ENCODE data around the gene OSBPL5. TPM values are rescaled to one million over a fixed set of nuclear protein-coding genes. Genes with fewer than 3 reads are reported as not detected.

Gene OSBPL5
- total RNA-seq, 1 donor from 2014 or later: 6.2 TPM

DNA sequence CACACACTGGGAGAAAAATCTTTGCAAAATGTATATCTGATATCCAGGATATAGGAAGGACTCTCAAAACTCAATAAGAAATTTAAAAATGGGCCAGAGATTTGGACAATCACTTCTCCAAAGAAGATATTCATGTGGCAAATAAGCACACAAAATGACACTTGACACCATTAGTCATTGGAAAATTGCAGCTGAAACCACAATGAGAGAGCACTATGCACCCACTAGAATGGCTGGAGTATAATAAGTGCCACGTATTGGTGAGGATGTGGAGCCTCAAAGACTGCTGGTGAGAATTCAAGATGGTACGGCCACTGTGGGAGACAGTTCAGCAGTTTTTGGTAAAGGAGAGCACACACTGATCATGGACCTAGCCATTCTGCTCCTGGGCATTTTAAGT, 12.8 kb upstream of the OSBPL5 start:
- DNase-seq (ENCODE audit: low spot score): no peak
- Histone ChIP-seq H3F3A (ENCODE audit: low read depth) (no peaks in the 10 kb centered on the region), H3K27ac (no peak overlapping the region), H3K9me3 (ENCODE audit: low read depth) (no peaks in the 10 kb centered on the region), H3K9ac (no peak overlapping the region), H3K27me3 (no peaks in the 10 kb centered on the region), H3K4me2 (no peak overlapping the region), H3K4me3 (no peak overlapping the region), H3K36me3 (no peaks in the 10 kb centered on the region), H4K20me1 (ENCODE audit: low read depth) (no peaks in the 10 kb centered on the region), H3K4me1 (no peaks in the 10 kb centered on the region), H3K79me2 (ENCODE audit: low read depth) (no peaks in the 10 kb centered on the region), H2AFZ (replicated peaks) (no peak overlapping the region)
- Mint-ChIP-seq H3K27me3 (ENCODE audit: insufficient read depth, low read depth) (peaks cover 2% of the 10 kb centered on the region), H3K9me3 (peaks cover 17% of the 10 kb centered on the region), H3K4me3 (no peak overlapping the region), H3K4me1 (no peaks in the 10 kb centered on the region), H3K27ac (no peak overlapping the region), H3K36me3 (no peaks in the 10 kb centered on the region)
- TF ChIP-seq EZH2 (IDR thresholded peaks at IDR 0.05) (no peak), CTCF (IDR thresholded peaks at IDR 0.05) (no peak), EZH2phosphoT487 (IDR thresholded peaks at IDR 0.05) (no peak)

GRCh38 chr11:3176487-3176886, 11.4 kb upstream of the OSBPL5 start:
- no peaks in the 10 kb centered on the region for H3K9me3 ChIP-seq (ENCODE audit: low read depth)
- H3K27me3 ChIP-seq: no peaks in the 10 kb centered on the region
- no peak overlapping the region for H3K4me2 ChIP-seq
- no peaks in the 10 kb centered on the region for H4K20me1 ChIP-seq (ENCODE audit: low read depth)
- Mint-ChIP-seq H3K4me3 (no peak overlapping the region), H3K4me1 (no peaks in the 10 kb centered on the region), H3K9me3 (peaks cover 13% of the 10 kb centered on the region), H3K27me3 (ENCODE audit: insufficient read depth, low read depth) (peaks cover 2% of the 10 kb centered on the region), H3K36me3 (no peaks in the 10 kb centered on the region), H3K27ac (no peak overlapping the region)
- DNase-seq (ENCODE audit: low spot score): no peak
- H3K36me3 ChIP-seq: no peaks in the 10 kb centered on the region
- no peaks in the 10 kb centered on the region for H3K4me1 ChIP-seq
- TF ChIP-seq EZH2phosphoT487 (IDR thresholded peaks at IDR 0.05) (no peak), EZH2 (IDR thresholded peaks at IDR 0.05) (no peak)
- H3K27ac ChIP-seq: no peak overlapping the region
- no peak overlapping the region for H3K9ac ChIP-seq
- H3K4me3 ChIP-seq: no peak overlapping the region
- H3F3A ChIP-seq (ENCODE audit: low read depth): no peaks in the 10 kb centered on the region
- H2AFZ ChIP-seq (replicated peaks): no peak overlapping the region
- H3K79me2 ChIP-seq (ENCODE audit: low read depth): no peaks in the 10 kb centered on the region

DNA sequence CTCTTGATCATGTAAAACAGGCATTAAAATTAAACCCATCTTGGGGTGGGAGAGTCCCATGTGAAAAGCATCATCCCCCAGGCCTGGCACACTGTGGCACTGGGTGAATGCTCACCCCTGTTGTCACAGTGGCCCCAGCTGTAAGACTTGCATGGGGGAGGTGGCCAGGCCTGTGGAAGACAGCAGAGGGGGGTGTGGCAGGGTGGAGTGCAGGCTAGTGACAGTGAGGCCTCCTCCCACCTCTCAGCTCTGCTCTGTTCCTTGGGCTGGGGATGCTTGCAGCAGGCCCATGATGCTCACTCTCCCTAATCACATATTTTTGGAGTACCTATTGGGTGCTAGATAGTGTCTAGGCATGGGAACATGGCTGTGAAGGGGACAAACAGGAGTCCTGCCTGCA, 10.1 kb upstream of the OSBPL5 start:
- no peaks in the 10 kb centered on the region for H3K79me2 ChIP-seq (ENCODE audit: low read depth)
- H3K36me3 ChIP-seq: no peaks in the 10 kb centered on the region
- peaks cover 13% of the 10 kb centered on the region for H3K9me3 Mint-ChIP-seq
- H3K27me3 Mint-ChIP-seq (ENCODE audit: insufficient read depth, low read depth): peaks cover 2% of the 10 kb centered on the region
- H2AFZ ChIP-seq (replicated peaks): no peak overlapping the region
- no peak overlapping the region for H3K27ac ChIP-seq
- H3K27ac Mint-ChIP-seq: no peak overlapping the region
- no peaks in the 10 kb centered on the region for H3K4me1 ChIP-seq
- no peak overlapping the region for H3K4me2 ChIP-seq
- no peak for DNase-seq (ENCODE audit: low spot score)
- no peak overlapping the region for H3K9ac ChIP-seq
- no peaks in the 10 kb centered on the region for H3F3A ChIP-seq (ENCODE audit: low read depth)
- H3K9me3 ChIP-seq (ENCODE audit: low read depth): no peaks in the 10 kb centered on the region
- no peak overlapping the region for H3K4me3 ChIP-seq
- H3K4me1 Mint-ChIP-seq: no peaks in the 10 kb centered on the region
- TF ChIP-seq EZH2 (IDR thresholded peaks at IDR 0.05) (no peak), CTCF (IDR thresholded peaks at IDR 0.05) (no peak), EZH2phosphoT487 (IDR thresholded peaks at IDR 0.05) (no peak)
- no peak overlapping the region for H3K4me3 Mint-ChIP-seq
- no peaks in the 10 kb centered on the region for H3K36me3 Mint-ChIP-seq
- H4K20me1 ChIP-seq (ENCODE audit: low read depth): no peaks in the 10 kb centered on the region
- peaks cover 1% of the 10 kb centered on the region for H3K27me3 ChIP-seq

DNA sequence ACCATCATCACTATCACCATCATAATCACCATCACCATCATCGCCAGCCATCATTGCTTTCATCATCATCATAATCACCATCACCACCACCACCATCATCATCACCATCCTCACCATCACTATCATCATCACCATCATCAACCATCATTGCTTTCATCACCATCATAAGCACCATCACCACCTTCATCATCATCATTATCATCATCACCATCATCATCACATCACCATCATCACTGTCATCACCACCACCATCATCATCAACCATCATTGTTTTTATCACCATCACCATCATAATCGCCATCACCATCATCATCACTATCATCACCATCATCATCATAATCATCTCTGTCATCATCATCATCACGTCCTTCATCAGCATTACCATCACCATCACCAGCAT, 9.3 kb upstream of the OSBPL5 start:
- Mint-ChIP-seq H3K27ac (no peak overlapping the region), H3K9me3 (peaks cover 13% of the 10 kb centered on the region), H3K27me3 (ENCODE audit: insufficient read depth, low read depth) (peaks cover 6% of the 10 kb centered on the region), H3K36me3 (peaks cover 1% of the 10 kb centered on the region), H3K4me3 (no peak overlapping the region), H3K4me1 (peaks cover 3% of the 10 kb centered on the region)
- Histone ChIP-seq H3K36me3 (no peaks in the 10 kb centered on the region), H4K20me1 (ENCODE audit: low read depth) (no peaks in the 10 kb centered on the region), H3K4me2 (no peak overlapping the region), H2AFZ (replicated peaks) (no peak overlapping the region), H3K9me3 (ENCODE audit: low read depth) (no peaks in the 10 kb centered on the region), H3K4me1 (no peaks in the 10 kb centered on the region), H3K27me3 (peaks cover 7% of the 10 kb centered on the region), H3K9ac (no peak overlapping the region), H3K79me2 (ENCODE audit: low read depth) (no peaks in the 10 kb centered on the region), H3K27ac (no peak overlapping the region), H3K4me3 (no peak overlapping the region), H3F3A (ENCODE audit: low read depth) (no peaks in the 10 kb centered on the region)
- DNase-seq (ENCODE audit: low spot score): no peak
- no peak for TF ChIP-seq EZH2phosphoT487 (IDR thresholded peaks at IDR 0.05)
- no peak for TF ChIP-seq EZH2 (IDR thresholded peaks at IDR 0.05)
- TF ChIP-seq CTCF (IDR thresholded peaks at IDR 0.05): no peak
